ENCODE results near the gene IRX6. TPM values are rescaled to one million over a fixed set of nuclear protein-coding genes. Genes with fewer than 3 reads are reported as not detected.

IRX6 gene
- total RNA-seq, 1 experiment from 2014 or later, result not detected

DNA sequence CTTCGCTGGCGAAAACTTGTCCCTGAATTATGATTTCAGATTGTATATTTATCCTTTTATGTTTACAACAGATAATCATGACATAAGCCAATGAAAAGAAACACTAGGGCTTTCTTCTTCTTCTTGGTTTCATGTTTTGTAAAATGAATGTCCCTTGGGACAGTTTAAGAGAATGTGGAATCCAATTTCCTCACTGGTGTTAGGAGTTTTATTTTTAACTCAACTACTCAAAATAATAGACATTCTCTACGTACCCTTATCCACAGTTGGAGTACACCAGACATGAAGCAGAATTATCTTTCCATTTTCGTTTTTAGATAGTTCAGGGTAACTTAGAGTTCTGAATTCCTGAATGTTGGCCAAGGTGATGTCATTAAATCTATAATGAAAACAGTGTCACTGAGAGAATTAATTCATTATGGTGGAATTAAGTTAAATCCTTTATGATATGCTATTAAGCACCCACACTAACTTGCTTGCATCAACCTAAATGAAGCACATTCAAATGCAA, 43.4 kb downstream of the IRX6 start:
- no peak for DNase-seq (ENCODE audit: low read depth)

DNA sequence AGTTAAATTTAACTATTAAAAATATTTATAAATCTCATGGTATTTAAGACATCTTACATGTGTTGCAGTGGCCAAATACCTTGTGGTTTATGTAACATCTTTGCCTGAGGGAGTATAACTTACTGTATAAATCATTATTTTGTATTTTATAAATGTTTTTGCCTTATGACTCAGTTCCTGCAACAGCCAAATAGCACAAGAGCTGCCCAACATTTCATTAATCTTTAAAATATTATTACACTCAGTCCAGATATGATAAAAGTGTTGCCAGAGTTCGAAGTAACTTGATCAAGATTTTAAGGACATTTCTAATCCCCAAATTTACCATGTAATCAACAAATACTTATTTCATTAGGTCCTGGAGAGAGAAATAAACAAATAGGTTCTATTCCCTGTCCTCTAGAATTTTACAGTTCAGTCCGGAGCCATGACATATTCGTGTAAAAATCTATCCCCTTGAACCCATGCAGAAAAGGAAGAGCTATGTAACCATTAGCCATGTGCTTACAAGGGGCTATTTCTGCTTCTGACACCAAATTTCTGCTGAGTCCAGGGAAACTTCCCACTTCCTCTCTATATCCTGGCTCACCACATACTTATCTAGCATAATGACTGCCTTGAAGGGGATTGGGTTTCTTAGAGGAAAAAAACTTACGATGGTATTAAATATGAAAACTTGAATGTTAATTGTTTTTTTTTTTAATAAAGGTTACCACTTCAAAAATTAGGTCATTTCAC, 44.0 kb downstream of the IRX6 start:
- DNase-seq (ENCODE audit: low read depth), result no peak

DNA sequence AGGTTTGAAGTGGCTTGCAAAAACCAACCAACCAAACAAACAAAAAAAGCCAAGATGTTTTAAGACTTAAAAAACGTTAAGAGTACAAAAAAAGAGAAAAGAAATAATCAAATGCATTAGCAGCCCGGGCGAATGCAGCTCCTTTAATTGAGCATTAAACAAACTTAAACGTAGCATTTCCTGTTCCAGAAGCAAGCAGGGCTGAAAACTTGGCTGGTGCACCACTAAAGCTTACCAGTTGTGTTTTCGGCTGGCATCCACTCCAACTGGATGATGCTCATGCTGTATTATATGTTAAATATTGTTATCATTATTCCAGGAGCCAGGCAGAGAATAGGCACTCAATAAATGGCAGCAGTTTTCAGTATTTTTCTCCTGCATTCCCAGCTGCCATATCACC, 45.1 kb downstream of the IRX6 start:
- DNase-seq (ENCODE audit: low read depth), result no peak

DNA sequence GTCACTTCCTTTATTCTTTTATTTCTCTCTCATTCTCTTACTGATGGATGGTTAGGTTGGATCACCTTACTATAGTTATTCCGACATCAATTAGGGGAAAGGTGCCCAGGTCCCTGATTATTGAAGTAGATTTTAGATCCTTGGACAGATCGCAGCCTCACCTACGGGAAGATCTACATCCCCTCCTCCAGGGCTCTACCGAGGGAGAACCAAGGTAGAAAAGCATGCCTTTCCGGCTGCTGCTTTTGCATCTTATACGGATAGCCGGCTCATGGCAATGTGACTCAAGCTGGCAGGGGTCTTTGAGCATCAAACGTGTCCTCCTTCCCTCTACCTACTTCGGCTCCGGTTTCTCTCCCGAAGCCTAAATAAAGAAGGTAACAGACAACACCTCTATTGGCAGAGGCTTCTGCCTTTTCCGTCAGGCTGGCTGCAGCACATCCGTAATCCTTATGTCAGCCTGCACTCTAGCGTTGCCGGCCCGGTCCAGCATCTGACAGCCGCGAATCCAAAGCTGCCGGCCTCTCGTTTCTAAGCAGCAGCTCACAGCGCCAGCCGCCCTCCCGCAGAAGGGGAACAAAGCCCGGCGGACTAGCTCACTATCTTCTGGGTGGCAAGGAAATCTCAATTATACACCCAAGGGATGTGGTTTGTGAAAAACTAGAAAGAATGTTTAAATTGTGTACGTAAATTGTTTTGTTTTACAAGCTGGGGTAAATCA, 46.9 kb downstream of the IRX6 start:
- peak; percentile 22 for DNase-seq (ENCODE audit: low read depth)

DNA sequence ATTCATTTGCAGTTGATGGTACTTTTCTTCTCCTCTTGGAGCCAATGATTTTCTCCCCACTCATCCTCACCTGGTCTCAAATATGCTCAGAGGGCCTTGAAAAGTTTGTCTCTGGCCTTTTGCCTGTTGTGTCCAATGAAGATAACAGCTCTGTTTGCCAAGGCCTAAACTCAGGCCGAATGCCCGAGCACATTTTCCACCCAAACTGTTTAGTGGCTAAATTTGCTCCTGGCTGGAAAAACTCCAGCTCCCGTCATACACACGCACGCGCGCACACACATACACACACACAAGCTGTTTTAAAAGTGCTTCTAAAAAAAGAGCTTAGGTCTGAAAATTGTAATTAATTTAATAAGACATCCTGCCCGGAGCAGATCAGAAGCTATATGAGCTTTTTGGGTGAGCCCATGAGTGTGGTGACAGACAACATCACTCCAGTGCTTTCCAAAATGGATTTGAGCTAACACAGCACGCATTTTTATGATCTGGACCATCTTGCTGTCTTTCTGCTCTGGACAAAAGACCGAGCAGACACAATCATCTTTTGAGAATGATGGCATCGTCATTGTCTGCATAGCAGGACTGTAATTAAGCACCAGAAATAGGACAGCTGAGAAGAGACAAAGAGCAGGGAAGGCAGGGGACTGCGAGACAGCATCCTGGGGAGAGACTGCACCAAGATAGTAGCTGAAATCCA, 48.9 kb downstream of the IRX6 start:
- no peak for DNase-seq (ENCODE audit: low read depth)

DNA sequence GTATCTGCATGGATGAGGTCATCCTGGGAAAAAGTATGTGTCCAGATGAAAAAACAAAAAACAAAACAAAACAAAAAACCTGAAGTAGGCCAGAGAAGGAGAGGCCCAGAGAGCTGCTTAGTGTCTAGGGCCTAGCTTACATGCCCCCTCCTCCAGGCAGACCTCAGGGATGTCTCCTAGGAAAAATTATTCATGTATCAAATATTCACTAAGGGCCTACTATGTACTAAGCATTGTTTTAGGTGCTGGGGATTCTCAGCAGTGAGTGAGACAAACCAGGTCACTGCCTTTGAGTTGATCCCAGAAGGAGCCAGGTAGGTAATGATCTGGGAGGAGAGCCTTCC, 49.5 kb downstream of the IRX6 start:
- no peak for DNase-seq (ENCODE audit: low read depth)

DNA sequence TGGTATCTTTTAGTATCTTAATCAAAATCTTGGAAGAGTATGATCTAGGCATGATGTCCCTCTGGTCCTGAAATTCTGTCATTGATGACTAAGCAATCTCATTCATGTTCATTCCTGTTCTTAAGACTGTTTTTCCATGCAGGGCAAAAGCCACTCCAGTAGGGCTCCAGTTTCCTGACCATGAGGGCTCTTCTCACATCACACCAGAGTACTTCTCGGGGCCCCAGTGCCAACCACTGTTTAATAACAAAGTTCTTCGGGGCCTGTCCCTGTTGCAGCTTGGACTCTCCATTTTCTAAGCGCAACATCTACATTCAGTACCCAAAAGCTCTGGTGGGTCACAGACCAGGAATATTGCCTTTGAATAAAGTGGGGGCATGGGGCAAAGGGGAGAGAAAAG, 52.0 kb downstream of the IRX6 start:
- no peak for DNase-seq (ENCODE audit: low read depth)

DNA sequence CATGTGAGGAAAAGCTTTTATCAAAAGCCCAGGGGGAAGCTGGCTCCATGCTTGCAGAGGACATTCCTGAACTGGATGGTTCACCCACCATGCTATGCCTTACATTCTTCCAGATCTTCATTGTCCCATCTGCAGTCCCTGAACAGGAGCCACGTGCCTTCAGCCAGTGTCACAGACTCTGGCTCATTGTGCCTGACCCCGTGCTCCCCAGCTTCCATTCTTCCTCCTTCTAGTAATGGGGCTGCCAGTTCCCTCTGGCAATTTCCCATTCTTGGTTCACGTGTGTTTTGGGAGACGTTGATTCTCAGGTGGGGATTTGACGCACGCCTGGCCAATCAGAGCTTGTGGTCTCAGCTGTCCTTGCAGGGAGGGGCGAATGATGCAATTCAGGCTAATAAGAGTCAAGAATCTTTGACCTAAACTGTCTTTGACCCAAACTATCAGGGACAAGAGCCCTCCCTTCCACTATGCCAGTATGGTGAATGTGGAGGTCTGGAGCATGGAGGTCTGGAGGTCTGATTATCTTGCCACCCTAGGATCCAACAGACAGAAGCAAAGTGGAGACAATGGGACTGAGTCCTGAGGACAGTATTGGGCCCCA, 52.7 kb downstream of the IRX6 start:
- no peak for DNase-seq (ENCODE audit: low read depth)

DNA sequence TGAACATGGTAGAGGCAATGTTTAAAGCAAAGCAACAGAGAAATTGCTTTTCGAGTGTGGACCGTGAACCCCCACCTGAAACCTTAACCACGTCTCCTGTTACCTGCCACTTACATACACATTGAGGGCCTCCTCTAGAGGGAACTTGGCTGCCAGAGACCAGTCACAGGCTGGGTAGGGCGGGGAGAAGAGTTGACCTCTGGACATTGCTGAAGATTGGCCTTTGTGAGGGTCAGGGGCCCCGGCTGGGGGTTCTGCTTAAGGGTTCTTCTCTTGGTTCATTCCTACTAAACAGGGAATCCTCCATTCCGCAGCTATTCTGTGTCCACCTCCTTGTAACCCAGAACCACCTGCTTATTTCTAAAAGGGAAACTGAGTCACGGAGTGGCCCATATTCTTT, 53.8 kb downstream of the IRX6 start:
- DNase-seq (ENCODE audit: low read depth), result no peak

DNA sequence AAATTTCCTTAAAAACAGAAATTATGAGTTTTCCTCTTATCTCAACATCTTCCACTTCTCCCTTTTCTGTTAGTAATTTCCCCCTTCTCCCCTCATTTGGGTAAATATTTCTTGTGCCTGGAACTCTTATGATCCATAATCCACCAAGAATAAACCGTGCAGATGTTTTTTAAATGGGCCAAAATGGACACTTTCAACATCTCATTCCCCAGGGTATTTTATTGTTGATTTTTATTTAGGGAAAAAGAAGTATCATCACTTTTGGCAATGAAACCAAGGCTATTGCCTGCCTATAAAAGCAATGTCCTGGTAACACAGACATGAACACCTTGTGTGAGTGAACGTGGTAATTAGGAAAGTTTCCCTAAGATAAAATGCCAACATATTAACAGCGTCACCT, 54.6 kb downstream of the IRX6 start:
- DNase-seq (ENCODE audit: low read depth), result no peak

DNA sequence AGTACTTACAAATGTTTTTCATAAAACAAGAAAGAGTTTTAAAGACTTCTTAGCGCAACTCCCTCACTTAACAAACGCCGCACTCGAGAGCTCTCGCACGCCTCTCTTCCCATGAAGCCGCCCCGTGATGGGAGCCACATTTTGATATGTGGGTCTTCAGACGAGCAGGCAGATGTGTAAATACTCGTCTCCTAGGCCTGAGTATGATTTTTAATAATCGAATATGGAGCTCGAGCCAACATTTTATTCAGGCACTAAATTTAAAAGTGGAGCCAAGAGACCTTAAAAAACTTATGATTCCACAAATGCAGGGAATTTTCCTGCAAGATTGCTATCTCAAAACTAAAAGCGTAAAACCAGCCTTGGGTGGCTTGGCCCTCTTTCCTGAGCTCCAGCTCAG, 55.4 kb downstream of the IRX6 start:
- no peak for DNase-seq (ENCODE audit: low read depth)

DNA sequence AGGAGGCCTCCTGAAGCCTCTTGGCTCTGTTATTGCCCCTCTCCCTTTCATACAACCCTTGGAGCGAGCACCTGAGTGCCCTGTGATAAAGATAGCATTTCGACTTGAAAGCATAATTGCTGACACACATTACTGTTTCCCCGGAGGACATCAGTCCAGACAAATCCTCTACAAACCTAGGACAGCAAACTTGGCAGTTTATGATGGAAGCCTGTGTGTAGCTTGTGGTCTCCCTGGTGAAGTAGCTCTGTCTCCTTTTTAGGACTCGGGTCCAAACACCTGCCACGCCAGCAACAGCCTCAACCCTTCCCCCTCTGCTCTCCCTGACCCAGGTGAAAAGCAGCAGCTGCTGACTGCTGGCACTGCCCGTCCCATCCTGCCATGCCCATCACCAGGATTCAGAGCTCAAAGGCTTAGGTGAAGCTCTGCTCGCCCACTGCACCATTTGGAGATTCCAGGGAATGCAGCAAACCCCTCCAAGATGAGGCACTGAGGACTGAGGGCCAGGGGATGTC, 55.9 kb downstream of the IRX6 start:
- DNase-seq (ENCODE audit: low read depth), result no peak

Other genes starting within 250 kb of the IRX6 start
- 667 and 839 TPM in 2 replicates for gene MMP2, start 155.0 kb downstream of the IRX6 start, total RNA-seq (2014; rRNA removed; shearing (Covaris generic))
- 76.9 and 80.5 TPM in 2 replicates for gene LPCAT2, start 184.9 kb downstream of the IRX6 start, total RNA-seq (2014; rRNA removed; shearing (Covaris generic))
- gene CAPNS2, start 242.5 kb downstream of the IRX6 start, total RNA-seq (2014; rRNA removed; shearing (Covaris generic)), result 0.20 and 0.60 TPM in 2 replicates